GM20000 (cell line): ENCODE data around the gene USH2A.

ENCODE experiments used
- DNase-seq: peaks from one replicate; pipeline ENCODE4 v3.0.0; 2012; ENCODE audit warnings: low spot score
- CTCF ChIP-seq: IDR thresholded peaks from 2 replicates; pipeline ENCODE4 v1.5.1; 2012; ENCODE audit warnings: mild to moderate bottlenecking, control low read depth; ENCODE audit errors: extremely low read depth, missing control alignments

USH2A gene

DNA sequence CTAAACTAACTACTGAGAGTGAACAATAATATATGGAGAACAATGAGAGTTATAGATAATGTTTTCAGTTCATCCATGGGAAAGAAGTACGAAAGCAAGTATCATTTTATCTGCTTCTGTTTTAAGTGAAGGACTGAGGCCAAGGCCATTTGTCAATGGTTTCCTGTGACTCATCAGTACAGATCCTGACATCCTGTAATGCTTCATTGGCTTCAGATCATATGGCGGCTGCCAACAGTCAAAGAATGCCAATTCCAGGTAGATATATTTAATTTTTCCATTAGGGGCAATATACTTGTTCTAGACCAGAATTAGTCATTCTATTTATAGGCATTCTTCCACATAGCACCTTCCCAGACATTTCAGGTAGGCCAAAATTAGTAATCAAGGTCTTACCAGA lies 97.3 kb downstream of the USH2A start:
- TF ChIP-seq CTCF, result no peak

DNA sequence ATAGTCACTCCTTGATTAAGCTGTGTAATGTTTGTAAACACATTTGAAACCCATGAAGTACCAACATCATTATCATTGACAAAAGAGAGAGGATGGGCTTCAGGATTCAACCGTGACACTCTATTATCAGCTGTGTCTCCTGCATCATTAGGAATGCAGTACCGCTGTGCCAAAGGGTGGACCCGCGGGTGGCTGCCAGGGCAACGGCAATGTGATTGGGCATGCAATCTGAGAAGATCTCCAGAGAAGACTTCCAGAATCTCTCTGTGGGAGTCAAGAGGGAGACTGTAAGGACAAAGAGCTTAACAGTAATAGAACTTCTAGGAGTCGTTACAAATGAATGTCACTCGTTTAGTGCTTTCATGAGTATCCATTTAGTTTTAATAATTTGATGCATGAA lies 97.9 kb downstream of the USH2A start:
- TF ChIP-seq CTCF, result no peak
- DNase-seq, result no peak

More for the DNA sequence above, 97.3 kb downstream of the USH2A start:
- no peak for DNase-seq

DNA sequence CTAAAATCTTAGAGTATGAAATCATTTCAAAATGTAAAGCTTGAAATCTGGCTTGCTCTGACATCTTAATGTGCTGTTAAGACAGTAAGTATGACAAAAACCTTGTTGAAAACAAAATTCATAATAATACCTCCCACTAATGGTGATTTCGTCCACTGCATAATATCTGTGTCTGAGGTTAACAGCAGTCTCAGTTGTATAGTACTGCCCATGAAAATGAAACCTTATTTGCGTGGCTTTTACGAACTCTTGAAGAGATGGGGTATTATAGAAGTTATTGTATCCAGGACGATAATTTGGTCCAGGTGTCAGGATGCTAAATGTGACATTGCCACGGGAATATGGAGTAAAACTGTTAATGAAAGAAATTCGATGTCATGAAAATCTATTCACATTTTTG lies 99.9 kb downstream of the USH2A start:
- no peak for DNase-seq
- no peak for TF ChIP-seq CTCF

- no peak for DNase-seq
- no peak for TF ChIP-seq CTCF
These were observed 108.7 kb downstream of the USH2A start for GRCh38 chr1:216314379-216315095.

GRCh38 chr1:216310776-216311175 lies 112.5 kb downstream of the USH2A start:
- peak; percentile 3 for DNase-seq
- TF ChIP-seq CTCF, result peak; percentile 39

- no peak for TF ChIP-seq CTCF
- DNase-seq, result no peak
These were observed 116.4 kb downstream of the USH2A start for GRCh38 chr1:216306830-216307229.

- DNase-seq, result no peak
- no peak for TF ChIP-seq CTCF
These were observed 119.6 kb downstream of the USH2A start for GRCh38 chr1:216303690-216304089.
